ENCODE results near the gene P3R3URF. TPM values are rescaled to one million over a fixed set of nuclear protein-coding genes. Genes with fewer than 3 reads are reported as not detected.
"Not testable (repeated sequence)": the region's sequence is repeated elsewhere in the genome, so short reads cannot be mapped to it uniquely, and the experiment has no call there.

The P3R3URF gene
- not detected for polyA plus RNA-seq (2012; ENCODE audit: missing spikeins)

DNA sequence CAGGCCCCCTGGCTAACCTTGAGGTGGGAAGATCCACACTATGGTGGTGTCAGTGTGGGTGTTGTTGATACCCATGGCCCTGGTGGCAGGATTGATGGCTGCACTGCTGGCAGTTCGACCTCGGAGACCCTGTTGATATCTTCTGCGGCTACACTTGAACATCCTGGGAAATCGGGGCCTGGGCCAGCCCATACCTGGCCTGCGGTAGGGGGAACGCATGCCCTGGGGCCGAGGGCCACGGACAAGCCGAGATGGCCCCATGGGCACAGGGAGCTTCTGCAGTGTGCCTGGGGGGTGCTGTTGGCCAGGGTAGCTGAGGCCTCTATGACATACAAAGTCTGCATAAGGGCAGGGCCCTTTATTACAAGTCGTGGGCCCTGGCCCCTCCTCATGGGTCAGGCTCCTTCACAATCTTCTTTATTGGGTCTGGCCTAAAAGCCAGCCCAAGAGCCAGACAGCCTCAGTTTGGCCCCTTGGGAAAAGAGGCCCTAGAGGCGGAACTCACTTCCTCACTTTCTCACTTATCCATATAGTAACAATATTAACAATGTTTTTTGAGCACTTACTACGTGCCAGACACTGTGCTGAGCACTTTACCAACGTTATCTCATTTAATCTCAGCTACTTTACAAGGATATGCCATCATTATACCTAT, at the start of gene P3R3URF:
P3R3URF (minus strand) TSS at position 278 of the 655 bp plus-strand sequence; CDS start at position 261, 17 bp downstream.
- no peak for FAIRE-seq
- DNase-seq (ENCODE audit: insufficient read length) = no peak
- TF ChIP-seq TAF1 (IDR thresholded peaks at IDR 0.05; ENCODE audit: borderline replicate concordance, low read depth, low read length) = no peak
- no peak for TF ChIP-seq POLR2A (IDR thresholded peaks at IDR 0.05; ENCODE audit: low read depth, low read length)
- TF ChIP-seq POLR2AphosphoS5 (IDR thresholded peaks at IDR 0.05; ENCODE audit: low read depth, low read length) = no peak

GRCh38 chr1:46224966-46225365, 48.7 kb upstream of the P3R3URF start:
- TF ChIP-seq TAF1 (IDR thresholded peaks at IDR 0.05; ENCODE audit: borderline replicate concordance, low read depth, low read length) (no peak), POLR2A (IDR thresholded peaks at IDR 0.05; ENCODE audit: low read depth, low read length) (no peak)

DNA sequence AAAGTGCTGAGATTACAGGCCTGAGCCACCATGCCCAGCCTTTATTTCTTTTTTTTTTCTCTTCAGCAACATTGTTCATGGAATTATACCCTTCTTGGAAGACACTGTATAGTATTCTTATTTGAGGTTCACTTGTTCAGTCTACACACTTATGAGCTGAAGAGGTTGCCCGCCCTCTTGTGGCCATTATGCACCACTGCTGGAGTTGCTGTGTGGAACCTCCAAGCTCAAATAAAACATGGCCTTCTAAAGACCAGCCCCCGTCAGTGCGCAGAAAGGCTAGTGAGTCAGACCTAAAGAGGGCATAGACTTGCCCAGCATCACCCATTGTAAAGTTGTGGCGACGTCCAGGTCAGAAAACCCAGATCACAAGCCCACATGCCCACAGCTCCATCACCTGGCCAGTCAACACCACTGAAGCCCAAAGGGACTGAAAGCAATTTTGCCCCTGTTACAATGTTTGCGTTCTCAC, 47.2 kb upstream of the P3R3URF start:
- FAIRE-seq = peak; percentile 96
- no peak for TF ChIP-seq POLR2AphosphoS5 (IDR thresholded peaks at IDR 0.05; ENCODE audit: low read depth, low read length)
- TF ChIP-seq TAF1 (IDR thresholded peaks at IDR 0.05; ENCODE audit: borderline replicate concordance, low read depth, low read length) = no peak
- TF ChIP-seq POLR2A (IDR thresholded peaks at IDR 0.05; ENCODE audit: low read depth, low read length) = no peak
- DNase-seq (ENCODE audit: insufficient read length) = no peak

More at GRCh38 chr1:46224966-46225365, 48.7 kb upstream of the P3R3URF start:
- FAIRE-seq (no peak), DNase-seq (ENCODE audit: insufficient read length) (no peak)

DNA sequence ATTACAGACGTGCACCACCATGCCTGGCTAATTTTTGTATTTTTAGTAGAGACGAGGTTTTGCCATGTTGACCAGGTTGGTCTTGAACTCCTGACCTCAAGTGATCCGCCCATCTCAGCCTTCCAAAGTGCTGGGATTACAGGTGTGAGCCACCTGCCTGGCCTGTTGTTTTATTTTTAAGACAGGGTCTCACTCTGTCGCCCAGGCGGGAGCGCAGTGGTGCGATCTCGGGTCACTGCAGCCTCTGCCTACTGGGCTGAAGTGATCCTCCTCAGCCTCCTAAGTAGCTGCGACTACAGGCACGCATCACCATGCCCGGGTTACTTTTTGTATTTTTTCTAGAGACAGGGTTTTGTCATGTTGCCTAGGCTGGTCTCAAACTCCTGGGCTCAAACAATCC, 46.8 kb upstream of the P3R3URF start:
- not testable (repeated sequence) for FAIRE-seq; DNase-seq (ENCODE audit: insufficient read length)

DNA sequence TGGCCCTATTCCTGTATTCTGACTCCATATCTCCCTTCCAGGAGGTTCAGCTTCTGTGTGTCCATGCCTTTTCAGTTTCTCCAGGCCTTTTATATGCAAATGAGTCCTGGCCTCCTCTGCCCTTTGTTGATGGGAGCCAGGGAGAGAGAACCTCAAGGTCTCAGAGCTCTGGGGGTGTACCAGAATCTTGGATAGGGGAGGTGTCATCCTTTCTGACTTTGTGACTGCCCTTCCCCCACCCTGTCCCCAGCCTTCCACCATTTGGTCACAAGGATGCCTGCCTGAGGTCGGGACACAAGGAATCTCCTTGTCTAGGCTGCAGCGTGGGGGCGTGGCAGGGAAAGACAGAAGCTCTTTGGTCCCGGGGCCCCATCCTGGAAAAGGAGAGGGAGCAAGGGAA, 45.5 kb upstream of the P3R3URF start:
- no peak for TF ChIP-seq TAF1 (IDR thresholded peaks at IDR 0.05; ENCODE audit: borderline replicate concordance, low read depth, low read length)
- TF ChIP-seq POLR2A (IDR thresholded peaks at IDR 0.05; ENCODE audit: low read depth, low read length) = no peak
- no peak for TF ChIP-seq POLR2AphosphoS5 (IDR thresholded peaks at IDR 0.05; ENCODE audit: low read depth, low read length)
- FAIRE-seq (no peak), DNase-seq (ENCODE audit: insufficient read length) (no peak)

- no peak for FAIRE-seq
- TF ChIP-seq POLR2A (IDR thresholded peaks at IDR 0.05; ENCODE audit: low read depth, low read length) = no peak
- no peak for TF ChIP-seq TAF1 (IDR thresholded peaks at IDR 0.05; ENCODE audit: borderline replicate concordance, low read depth, low read length)
- no peak for TF ChIP-seq POLR2AphosphoS5 (IDR thresholded peaks at IDR 0.05; ENCODE audit: low read depth, low read length)
- no peak for DNase-seq (ENCODE audit: insufficient read length)
Observed at GRCh38 chr1:46220808-46221207, 44.5 kb upstream of the P3R3URF start.

GRCh38 chr1:46219551-46220520, 43.5 kb upstream of the P3R3URF start:
- DNase-seq (ENCODE audit: insufficient read length) = no peak
- no peak for FAIRE-seq
- TF ChIP-seq POLR2AphosphoS5 (IDR thresholded peaks at IDR 0.05; ENCODE audit: low read depth, low read length) (no peak), POLR2A (IDR thresholded peaks at IDR 0.05; ENCODE audit: low read depth, low read length) (no peak), TAF1 (IDR thresholded peaks at IDR 0.05; ENCODE audit: borderline replicate concordance, low read depth, low read length) (no peak)

- DNase-seq (ENCODE audit: insufficient read length) (no peak), FAIRE-seq (no peak)
- no peak for TF ChIP-seq TAF1 (IDR thresholded peaks at IDR 0.05; ENCODE audit: borderline replicate concordance, low read depth, low read length)
Observed at GRCh38 chr1:46218443-46218842, 42.2 kb upstream of the P3R3URF start.

DNA sequence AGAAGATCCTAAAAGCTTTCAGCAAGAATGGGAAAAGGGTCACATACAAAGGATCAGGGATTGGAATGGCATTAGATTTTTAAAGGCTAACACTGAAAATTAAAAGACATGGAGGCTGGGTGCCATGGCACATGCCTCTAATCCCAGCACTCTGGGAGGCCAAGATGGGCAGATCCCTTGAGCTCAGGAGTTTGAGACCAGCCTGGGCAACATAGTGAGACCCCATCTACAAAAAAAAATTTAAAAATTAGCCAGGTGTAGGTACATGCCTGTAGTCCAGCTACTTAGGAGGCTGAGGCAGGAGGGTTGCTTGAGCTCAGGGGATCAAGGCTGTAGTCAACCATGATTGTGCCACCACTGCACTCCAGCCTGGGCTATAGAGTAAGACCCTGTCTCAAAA, 39.2 kb upstream of the P3R3URF start:
- no peak for DNase-seq (ENCODE audit: insufficient read length)
- FAIRE-seq = no peak
- TF ChIP-seq POLR2A (IDR thresholded peaks at IDR 0.05; ENCODE audit: low read depth, low read length) (no peak), TAF1 (IDR thresholded peaks at IDR 0.05; ENCODE audit: borderline replicate concordance, low read depth, low read length) (no peak), POLR2AphosphoS5 (IDR thresholded peaks at IDR 0.05; ENCODE audit: low read depth, low read length) (no peak)

- FAIRE-seq = no peak
- TF ChIP-seq POLR2AphosphoS5 (IDR thresholded peaks at IDR 0.05; ENCODE audit: low read depth, low read length) (no peak), TAF1 (IDR thresholded peaks at IDR 0.05; ENCODE audit: borderline replicate concordance, low read depth, low read length) (no peak), POLR2A (IDR thresholded peaks at IDR 0.05; ENCODE audit: low read depth, low read length) (no peak)
- DNase-seq (ENCODE audit: insufficient read length) = no peak
Observed at GRCh38 chr1:46211051-46211450, 34.8 kb upstream of the P3R3URF start.

DNA sequence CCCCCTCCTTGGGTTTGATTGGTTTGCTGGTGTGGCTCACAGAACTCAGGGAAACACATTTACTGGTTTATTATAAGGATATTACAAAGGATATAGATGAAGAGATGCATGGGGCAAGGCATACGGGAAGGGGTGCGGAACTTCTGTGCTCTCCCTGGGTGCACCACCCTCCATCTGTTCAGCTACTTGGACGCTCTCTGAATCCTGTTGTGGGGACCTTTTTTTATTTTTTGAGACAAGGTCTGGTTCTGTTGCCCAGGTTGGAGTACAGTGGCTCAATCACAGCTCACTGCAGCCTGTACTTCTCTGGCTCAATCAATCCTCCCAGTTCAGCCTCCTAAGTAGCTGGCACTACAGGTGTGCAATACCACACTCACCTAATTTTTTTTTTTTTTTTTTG, 34.3 kb upstream of the P3R3URF start:
- no peak for FAIRE-seq
- no peak for TF ChIP-seq TAF1 (IDR thresholded peaks at IDR 0.05; ENCODE audit: borderline replicate concordance, low read depth, low read length)
- no peak for TF ChIP-seq POLR2AphosphoS5 (IDR thresholded peaks at IDR 0.05; ENCODE audit: low read depth, low read length)
- TF ChIP-seq POLR2A (IDR thresholded peaks at IDR 0.05; ENCODE audit: low read depth, low read length) = no peak
- DNase-seq (ENCODE audit: insufficient read length) = no peak

GRCh38 chr1:46206399-46206798, 30.1 kb upstream of the P3R3URF start:
- TF ChIP-seq TAF1 (IDR thresholded peaks at IDR 0.05; ENCODE audit: borderline replicate concordance, low read depth, low read length) (no peak), POLR2AphosphoS5 (IDR thresholded peaks at IDR 0.05; ENCODE audit: low read depth, low read length) (no peak)
- FAIRE-seq = no peak
- DNase-seq (ENCODE audit: insufficient read length) = no peak

Data from GM12892 (cell line).